GM12874 (cell line): ENCODE data around the gene RPL23.

ENCODE experiments used
- CTCF ChIP-seq: IDR thresholded peaks from 2 replicates; pipeline ENCODE4 v1.5.1; 2011; ENCODE audit warnings: low read depth, mild to moderate bottlenecking, control low read depth, low read length, moderate library complexity; ENCODE audit not compliant: insufficient read depth

Gene RPL23

GRCh38 chr17:38873640-38874380 lies 20.3 kb upstream of the RPL23 start:
- TF ChIP-seq CTCF, result no peak

GRCh38 chr17:38872671-38873385 lies 19.3 kb upstream of the RPL23 start:
- TF ChIP-seq CTCF, result no peak

- no peak for TF ChIP-seq CTCF
These were observed 18.5 kb upstream of the RPL23 start for GRCh38 chr17:38872027-38872511.

GRCh38 chr17:38871247-38872015 lies 17.9 kb upstream of the RPL23 start:
- 0 out of 2 replicates have a peak, but pooled peaks have one; percentile 13 for TF ChIP-seq CTCF

- TF ChIP-seq CTCF, result no peak
These were observed 17.0 kb upstream of the RPL23 start for GRCh38 chr17:38870259-38871165.

- TF ChIP-seq CTCF, result no peak
These were observed 16.2 kb upstream of the RPL23 start, which contains the start of gene LASP1 for GRCh38 chr17:38869526-38870258. LASP1 (plus strand) TSS chr17:38870058; CDS start chr17:38870190, 132 bp downstream.
